GM21367 (cell line): ENCODE measurements around the gene GNA14.
"Not testable (repeated sequence)": the region's sequence is repeated elsewhere in the genome, so short reads cannot be mapped to it uniquely, and the experiment has no call there.

Source experiments
- ATAC-seq: cut with Tn5 transposase; IDR thresholded peaks from one replicate; pipeline ENCODE4 v1.9.1; 2021; ENCODE audit not compliant: unreplicated experiment

GNA14 gene

DNA sequence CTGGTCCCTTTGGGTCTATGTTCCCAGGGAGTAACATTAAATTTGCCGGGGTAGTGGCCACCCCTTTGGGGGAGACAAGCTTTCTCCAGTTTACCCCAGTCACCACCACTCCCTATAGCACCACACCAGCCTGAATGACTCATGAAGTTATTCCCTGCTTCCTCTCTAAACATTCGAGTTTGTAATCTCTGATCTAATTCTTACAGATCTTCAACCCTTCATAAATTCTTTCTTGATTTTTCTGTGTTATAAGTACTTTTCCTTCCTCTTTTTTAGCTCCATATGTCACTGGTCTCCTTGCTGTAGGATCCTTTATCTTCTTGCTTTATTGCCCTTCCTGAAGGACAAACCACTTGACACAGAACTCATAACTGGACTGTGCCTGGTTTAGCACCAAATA lies 55.6 kb downstream of the GNA14 start:
- no peak for ATAC-seq

DNA sequence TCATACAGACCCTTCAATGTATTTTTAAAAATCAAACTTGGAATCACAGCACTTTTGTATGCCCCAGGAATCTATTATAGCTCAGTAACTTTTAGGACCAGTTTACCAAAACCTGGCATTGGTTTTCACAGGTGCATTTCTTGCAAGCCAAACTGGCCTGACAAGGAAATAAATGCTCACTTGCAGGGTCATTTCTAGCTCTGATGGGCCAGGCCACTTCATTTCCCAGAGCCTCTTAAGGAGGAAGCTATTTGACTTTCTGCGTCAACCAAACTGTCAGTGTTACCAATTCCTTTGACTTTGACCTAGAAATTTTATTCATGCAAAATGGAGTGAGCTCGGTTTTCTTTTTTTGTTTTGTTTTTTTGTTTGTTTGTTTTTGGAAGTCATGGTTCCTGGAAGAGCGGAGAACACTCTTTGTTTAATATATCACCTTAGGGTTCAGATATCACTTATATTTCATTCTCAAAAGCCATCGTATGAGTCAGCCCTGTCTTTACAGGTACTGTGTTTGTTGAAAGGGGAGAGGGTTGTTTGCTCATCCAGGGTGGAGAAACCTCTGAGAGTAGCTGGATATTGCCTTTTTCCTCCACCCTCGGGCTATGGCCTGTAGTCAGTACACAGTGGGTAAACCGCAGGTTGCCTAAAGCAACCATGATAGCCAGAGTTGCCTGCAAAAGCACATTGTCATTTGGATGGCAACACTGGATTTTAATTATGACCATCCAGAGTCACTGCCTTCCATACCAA lies 58.9 kb downstream of the GNA14 start:
- no peak for ATAC-seq

DNA sequence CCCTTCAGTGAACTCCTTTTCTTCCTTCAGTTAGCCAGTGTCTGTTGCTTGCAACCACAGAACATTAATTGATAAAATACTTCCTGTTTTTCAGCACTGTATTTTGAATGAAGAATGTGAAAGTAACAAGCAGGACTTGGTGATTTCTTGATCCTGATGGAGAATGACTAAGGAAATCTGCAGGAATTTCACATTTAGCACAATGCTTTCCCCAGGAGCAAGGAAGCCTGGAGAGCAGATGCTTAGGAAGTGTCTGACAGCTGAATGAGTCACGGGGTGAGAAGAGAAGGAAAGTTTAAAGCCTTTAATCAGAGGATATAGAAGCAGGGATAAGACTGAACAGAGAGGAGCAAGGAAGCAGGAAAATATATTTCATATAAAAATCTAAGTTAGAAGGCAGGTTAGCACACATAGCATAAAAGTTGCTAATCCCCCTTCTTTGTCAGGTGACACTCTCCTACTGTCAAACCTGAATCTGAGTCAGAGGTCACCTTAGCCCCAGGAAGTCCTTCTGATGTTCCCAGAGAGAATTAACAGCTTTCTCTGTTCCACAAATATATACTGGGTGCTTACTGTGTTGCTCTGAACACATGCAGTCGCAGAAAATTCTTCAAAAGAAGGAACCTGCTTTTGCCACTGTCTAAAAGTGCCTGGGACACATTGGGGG lies 59.7 kb downstream of the GNA14 start:
- no peak for ATAC-seq

DNA sequence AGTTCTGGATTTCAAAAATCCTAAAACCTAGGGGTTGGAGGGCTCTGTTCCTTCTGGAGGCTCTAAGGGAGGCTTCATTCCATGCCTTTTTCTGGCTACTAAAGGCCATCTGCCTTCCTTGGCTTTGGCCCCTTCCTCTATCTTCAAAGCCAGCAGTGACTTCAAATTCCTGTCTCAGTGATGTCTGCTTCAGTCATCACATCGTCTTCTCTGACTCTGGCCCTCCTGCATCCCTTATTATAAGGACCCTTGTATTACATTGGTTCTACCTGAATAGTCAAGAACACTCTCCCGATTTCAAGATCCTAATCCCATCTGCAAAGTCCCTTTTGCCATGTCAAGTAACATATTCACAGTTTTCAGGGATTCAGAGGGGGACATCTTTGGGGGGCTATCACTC lies 60.3 kb downstream of the GNA14 start:
- ATAC-seq: no peak

DNA sequence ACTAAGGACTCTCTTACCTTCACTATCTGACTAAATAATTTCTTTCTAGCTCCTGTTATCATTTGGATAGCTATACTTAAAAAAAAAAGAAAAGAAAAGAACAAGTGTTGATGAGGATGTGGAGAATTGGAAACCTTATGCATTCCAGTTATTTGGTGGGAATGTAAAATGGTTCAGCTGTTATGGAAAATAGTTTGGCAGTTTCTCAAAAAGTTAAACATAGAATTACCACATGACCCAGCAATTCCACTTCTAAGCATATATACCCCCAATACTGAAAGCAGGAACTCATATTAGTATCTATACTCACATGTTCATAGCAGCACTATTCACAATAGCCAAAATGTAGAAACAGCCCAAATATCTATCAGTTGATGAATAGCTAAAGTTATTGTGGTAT lies 61.1 kb downstream of the GNA14 start:
- ATAC-seq: no peak

DNA sequence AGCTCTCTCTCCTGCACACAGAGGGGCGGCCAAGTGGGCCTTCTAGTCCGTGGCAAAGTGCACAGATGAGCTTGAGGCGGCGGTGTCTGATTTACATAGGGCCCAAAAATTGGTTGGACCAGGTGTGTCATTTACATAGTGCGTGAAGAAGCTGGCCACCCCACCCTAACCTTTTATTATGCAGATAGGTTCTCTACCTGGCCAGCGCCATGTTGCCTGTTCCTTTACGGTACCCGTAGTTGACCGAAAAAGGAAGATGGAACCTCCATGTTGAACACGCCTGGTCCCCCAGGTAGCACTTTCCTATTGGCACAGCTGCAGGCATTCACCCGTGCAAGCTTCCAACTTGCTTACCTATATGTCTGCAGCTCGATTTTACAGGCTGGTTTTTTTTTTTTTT lies 61.5 kb downstream of the GNA14 start:
- no peak for ATAC-seq

DNA sequence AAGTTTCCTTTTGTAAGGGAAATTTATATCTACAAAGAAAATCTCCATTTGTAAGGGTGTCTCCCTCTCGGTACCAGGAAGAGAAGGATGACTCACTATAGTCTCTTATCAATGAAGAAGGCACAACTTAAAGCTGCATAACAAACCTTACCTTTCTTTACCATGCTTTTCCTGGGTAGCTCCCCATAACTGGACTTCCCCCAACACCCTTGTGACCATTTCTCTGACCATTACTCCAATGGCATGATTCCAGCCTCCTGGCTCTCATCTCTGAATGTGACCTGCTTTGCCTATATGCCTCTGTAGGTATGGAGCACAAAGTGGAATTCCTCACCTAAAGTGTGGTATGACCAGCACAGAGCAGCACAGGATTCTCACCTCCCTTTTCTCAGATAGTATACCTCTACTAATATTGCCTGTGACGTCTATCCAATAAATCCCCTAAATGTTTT lies 62.8 kb downstream of the GNA14 start:
- ATAC-seq: no peak

DNA sequence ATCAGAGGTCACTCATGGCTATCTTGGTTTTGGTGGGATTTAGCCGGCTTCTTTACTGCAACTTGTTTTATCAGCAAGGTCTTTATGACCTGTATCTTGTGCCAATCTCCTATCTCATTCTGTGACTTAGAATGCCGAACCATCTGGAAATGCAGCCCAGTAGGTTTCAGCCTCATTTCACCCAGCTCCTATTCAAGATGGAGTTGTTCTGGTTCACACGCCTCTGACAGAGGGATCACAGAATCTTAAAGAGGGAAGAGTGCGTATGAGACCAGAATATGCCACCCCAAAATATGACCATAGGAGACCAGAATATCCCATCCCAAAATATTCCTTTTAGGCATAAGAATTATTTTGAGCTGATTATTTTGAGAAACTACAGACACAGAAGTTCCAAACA lies 63.2 kb downstream of the GNA14 start:
- ATAC-seq: not testable (repeated sequence)

DNA sequence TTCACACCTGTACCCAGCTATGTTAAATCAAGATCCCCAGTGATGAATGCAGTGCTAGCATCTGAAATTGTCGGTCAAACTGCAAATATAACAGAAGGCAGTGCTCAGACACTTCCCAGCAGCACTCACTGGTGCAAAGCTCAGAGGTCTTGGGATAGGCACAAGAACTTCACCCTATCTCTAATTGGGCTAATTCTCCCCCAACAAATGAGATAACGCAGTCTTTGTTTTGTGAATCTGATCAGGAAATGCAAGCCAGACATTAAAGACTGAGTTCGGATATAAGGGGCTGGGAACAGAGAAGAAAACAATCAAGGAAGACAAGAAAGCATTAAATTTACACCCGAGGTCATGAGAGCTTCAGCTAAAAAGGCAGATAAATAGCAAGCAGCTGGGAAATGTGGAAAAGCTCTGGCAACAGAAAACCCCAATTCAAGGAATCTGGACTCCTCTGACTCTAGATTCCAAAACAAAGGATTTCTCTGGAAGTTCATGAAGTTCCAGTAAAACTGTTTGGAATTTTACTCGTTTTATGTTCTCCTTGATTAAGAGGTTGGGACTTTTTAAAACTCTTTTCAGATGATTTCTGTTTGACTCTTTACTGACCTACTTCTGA lies 65.1 kb downstream of the GNA14 start:
- ATAC-seq: no peak

DNA sequence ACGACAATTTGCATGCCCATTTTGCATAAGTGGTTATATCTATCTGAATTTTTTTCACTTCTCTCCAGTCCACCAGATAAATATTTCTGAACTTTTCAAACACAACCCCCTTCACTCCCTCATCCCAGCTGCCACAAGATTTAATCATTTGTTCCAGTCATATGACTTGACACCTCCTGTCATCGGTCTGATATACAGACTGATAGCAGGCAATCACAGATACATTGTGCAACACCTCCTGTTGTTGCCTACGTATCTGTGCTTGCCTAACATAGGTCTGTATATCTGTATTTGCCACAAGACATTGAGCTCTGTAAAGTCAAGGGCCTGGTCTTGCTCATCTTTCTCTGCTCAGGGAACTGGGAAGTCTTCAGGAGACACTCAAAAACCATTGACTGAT lies 65.6 kb downstream of the GNA14 start:
- ATAC-seq: no peak

DNA sequence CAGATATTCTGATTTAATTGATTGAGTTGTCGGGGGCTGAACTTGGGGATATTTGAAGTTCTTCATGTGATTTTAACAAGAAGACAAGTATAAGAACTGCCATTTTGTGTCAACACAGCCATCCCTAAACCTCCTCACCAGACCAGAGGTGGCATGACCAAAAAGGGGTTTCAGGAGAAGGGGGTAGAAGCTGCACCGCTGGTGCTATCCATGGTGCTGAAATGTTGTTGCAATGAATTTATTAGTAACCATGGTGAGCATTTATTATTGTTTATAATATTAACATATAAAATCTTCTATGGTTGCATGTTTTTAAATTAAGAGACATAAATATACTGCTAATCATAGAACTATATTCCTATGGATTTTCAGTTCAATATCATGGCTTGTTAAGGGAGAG lies 72.3 kb downstream of the GNA14 start:
- no peak for ATAC-seq

DNA sequence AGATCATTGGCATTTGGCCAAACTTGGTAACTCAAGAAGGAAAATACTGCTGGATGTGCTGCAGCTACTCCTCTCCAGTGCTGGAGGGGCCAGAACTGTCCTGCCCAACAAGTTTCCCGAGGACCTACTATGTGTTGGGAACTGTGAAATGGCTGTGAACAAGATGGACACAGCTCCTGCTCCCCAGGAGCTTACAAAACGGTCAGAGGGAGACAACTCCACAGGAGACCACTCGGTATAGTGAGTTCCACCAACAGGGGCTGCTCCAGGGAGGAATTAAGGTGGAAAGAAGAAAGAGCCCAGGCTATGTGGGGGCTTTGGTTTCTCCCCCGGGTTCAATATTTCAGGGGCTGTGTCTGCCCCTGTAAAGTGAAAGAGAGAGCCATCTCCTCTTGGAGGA lies 78.8 kb downstream of the GNA14 start:
- ATAC-seq: no peak

DNA sequence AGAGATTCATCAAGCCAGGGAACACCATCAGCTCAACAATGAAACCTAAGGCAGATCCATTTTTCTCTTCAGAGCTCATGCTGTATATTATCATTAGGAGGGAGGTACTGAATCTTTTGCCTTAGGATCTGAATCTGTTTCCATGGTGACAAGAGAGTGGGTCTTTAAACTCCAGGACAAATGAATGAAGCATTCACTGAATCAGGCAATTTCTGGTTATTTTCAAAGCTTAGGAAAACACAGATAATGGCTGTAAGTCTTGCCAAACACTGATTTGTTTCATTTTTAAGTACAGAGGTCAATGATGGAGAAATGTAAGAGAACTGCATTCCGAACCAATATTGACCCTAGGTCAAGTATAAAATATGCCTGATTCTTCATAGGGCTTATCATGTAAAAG lies 84.9 kb downstream of the GNA14 start:
- no peak for ATAC-seq

DNA sequence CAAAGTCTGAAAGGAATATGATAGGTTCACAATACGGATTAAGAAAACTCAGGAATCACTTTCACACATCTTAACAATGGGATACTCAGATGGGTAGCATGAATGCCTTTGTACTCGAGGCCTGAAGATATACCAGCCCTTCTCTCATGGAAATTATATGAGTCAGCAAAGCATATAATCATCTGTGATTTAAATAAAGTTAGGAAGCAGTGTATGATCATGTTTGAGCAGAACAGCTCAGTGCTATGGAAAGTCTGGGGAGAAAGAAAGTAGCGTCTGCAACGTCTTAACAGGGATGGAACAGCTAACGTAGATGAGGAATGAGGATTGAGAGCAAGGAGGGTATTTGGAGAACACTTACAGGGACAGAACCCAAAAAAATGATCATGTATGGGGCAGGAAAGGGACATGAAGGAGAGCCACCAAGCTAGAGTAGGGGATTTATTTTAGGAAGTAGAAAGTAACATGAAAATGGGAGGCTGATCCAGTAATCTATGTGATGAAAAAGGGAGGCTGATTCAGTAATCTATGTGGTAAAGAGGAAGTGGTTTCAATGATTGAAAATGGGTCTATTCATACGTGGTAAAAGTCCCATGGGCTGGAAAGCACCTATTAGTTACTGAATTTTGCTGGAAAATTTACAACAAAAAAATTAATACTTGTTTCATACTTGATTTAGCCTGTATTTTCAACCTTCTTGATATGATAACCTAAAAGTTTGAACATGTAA lies 85.9 kb downstream of the GNA14 start:
- ATAC-seq: no peak

DNA sequence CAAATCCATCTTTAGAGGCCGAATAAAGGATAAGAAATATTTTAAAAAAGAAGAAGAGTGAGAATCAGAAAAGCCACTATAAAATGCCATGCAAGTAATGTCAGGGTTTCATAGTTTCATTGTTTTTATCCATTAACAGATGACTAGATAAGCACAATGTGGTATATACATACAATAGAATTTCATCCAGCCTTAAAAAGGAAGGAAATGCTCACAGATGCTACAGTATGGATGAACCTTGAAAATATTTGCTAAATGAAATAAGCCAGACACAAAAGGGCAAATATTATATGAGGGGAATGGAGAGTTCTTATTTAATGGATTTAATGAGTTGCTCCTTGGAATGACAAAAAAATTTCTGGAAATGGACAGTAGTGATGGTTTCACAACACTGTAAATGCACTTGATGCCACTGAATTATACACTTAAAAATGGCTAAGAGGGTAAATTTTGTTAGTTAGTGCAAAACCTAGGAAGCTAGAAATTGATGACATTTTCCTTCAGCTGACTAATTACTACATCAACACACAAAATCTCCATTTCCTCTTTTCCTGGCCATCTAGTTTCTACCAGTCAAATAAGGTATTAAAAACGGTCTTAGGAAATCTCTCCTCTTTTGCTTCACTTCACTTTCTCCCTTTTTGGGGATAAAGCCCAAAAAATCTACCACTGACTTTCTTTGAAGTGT lies 86.6 kb downstream of the GNA14 start:
- no peak for ATAC-seq

DNA sequence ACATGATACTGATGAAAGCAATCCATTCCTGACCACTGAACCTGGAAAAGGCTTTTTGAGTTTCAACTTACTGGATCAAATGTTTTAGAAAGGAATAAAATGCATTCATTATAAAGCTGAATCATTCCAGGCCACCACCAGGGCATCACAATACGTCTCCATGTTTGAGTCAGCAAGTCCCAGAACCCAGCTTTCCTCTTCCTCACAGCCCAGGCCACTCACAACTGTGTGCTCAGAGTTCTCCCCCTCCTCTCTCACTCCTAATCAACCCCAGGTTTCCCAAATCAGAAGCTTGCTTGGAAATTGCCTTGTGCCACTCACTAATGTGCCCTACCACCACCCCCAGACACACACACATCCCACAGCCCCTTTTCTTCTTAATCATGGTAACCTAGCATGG lies 91.7 kb downstream of the GNA14 start:
- ATAC-seq: no peak

DNA sequence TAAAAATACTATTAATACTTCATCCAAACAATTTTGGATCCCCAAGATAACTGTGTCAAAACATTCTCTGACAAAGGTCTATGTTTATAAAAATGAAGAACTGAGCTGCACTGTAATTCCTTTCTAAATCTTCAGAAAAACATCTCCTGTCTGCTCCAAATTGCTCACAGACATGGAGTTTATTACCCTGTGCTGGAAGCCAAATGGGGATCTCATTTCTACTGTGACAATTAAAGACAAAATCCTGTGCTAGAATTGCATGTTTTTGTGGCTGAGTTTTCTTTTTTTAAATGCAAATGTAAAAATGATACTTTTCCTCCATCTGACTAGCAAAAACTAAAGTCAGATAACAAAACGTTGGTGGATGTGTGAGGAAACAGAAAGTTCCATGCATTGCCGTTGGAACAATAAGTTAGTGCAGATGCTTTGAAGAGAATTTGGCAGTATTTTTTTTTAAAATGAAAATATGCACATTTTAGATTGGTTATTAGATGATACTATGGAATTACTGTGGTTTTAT lies 93.5 kb downstream of the GNA14 start:
- no peak for ATAC-seq

DNA sequence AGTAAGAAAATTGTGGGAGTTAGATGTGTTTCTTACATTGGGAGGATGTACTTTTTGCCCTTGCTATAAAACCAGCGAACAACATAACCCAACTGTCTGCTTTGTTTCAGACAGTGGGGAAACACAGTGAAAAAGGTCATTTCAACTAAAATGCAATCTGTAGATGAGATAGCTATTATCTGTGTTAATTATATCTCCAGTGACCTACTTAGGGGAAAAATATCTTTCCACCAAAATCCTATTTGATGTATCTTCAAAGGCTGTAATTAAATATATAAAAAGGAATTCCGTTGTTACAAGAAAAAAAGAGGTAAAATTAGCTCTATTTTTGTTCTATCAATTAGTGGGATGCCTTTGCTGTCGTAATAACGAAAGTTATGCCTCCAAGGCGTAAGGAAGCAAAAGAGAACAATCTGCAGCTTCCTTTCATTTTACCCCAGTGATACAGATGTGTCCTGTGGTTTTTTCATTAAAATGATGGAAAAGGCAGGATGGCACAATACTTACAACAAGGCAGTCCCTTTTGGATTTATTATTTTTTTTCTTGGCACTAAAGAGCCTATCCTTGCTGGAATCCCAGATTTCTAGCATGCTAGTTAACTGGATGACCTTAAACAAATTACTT lies 100.9 kb downstream of the GNA14 start:
- ATAC-seq: no peak

DNA sequence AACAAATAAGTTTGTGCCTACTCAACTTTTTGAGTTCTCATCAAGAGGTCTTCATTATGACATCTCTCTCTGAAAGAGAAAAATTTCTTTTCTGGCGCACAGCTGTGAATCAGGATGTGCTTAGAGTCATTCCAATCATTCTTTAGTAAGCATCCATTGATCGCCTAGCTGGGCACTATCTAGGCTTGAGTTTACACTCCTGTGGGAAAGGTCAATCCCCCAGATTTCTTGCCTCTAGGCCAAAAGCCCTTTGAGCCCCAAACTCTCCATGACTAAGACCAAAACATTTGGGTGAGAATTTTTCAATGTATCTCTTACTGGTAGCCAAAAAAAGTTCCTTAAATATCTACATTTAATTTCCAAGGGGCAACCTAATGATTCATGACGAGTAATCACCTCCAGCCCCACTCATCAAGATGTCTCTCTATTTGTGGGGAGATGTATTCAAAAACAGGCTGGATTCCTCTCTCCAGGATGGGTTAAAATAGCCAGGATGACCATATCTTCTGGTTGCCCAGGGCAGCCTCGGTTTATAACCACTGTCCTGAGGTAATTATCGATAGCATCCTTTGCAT lies 101.7 kb downstream of the GNA14 start:
- no peak for ATAC-seq

DNA sequence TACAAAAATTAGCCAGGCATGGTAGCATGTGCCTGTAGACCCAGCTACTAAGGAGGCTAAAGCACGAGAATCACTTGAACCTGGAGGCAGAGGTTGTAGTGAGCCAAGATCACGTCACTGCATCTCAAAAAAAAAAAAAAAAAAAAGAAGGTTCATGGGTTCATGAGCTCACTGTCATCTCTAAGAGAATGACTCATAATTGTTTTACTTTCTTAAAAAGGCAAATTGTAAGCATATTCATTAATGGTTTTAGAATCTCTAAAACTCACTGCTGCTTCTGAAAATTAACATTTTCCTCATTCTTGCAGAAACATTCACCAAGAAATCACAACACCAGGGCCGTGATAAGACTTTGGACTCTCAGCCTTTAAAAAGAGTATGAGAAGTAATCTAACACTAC lies 103.6 kb downstream of the GNA14 start:
- no peak for ATAC-seq
